Panc1 (cell line): ENCODE data around the gene TMC3. TPM values are rescaled to one million over a fixed set of nuclear protein-coding genes. Genes with fewer than 3 reads are reported as not detected.

Experiments used
- ATAC-seq: fragments of 200-7000 bp; cut with Tn5 transposase; 2 replicates; pipeline ENCODE4 v1.9.1; 2020; ENCODE audit warnings: mild to moderate bottlenecking, moderate library complexity
- BruUV-seq: library from RNA; stranded (reverse); fragments of 400-500 nt; replicated peaks from 2 replicates; lab custom pipeline; 2021; lab: Mats Ljungman, UMichigan
- CTCF ChIA-PET: fragments of 300-600 bp; sonication (Branson Sonifier 250); formaldehyde crosslinking; loops from one replicate; lab custom pipeline; 2022; ENCODE audit warnings: antibody characterized with exemption; lab: Charles Lee
- POLR2A ChIA-PET: fragments of 300-600 bp; sonication (Branson Sonifier 250); formaldehyde crosslinking; loops from one replicate; lab custom pipeline; 2022; ENCODE audit warnings: antibody characterized with exemption; lab: Charles Lee
- DNase-seq: peaks from one replicate; pipeline ENCODE4 v3.0.0-alpha.2; 2010; ENCODE audit warnings: low read depth, low spot score
- H3K27ac ChIP-seq: 2 replicates; pipeline ENCODE4 v1.5.1; 2011; ENCODE audit warnings: mild to moderate bottlenecking, low read length, inconsistent platforms
- H3K27me3 ChIP-seq: fragments of 200-500 bp; sonication (Bioruptor generic); 2 replicates; pipeline ENCODE4 v1.6.0; 2014; ENCODE audit warnings: low read length, inconsistent platforms; ENCODE audit not compliant: control insufficient read depth, insufficient read depth
- H3K36me3 ChIP-seq: fragments of 200-500 bp; sonication (Bioruptor generic); 2 replicates; pipeline ENCODE4 v1.5.1; 2014; ENCODE audit warnings: inconsistent platforms, mild to moderate bottlenecking, low read length, moderate library complexity; ENCODE audit not compliant: control insufficient read depth, insufficient read depth
- H3K4me1 ChIP-seq: 2 replicates; pipeline ENCODE4 v1.5.1; 2011; ENCODE audit warnings: inconsistent platforms, mild to moderate bottlenecking, low read length, moderate library complexity; ENCODE audit not compliant: control insufficient read depth, insufficient read depth
- H3K4me3 ChIP-seq, 2 experiments: 2 replicates each; pipeline ENCODE4 v1.5.1; 2011 to 2012; ENCODE audit warnings: low read depth in 2 of 2, low read length in 2 of 2, mild to moderate bottlenecking in 2 of 2, inconsistent platforms in 1 of 2, moderate library complexity in 1 of 2
- H3K9me3 ChIP-seq: fragments of 200-500 bp; sonication (Bioruptor generic); 2 replicates; pipeline ENCODE4 v1.5.1; 2014; ENCODE audit warnings: low read depth, mild to moderate bottlenecking, inconsistent platforms, low read length, moderate library complexity; ENCODE audit not compliant: control insufficient read depth, insufficient read depth
- CTCF ChIP-seq: fragments of 450-650 bp; IDR thresholded peaks from 2 replicates; pipeline ENCODE4 v1.5.1; 2017; ENCODE audit warnings: mild to moderate bottlenecking
- POLR2AphosphoS5 ChIP-seq: IDR thresholded peaks from 2 replicates; pipeline ENCODE4 v1.6.1; 2012; ENCODE audit warnings: mild to moderate bottlenecking, low read depth, low read length, moderate library complexity
- REST ChIP-seq, 2 experiments: IDR thresholded peaks; 2 replicates each; pipeline ENCODE4 v1.6.1; 2011 to 2012; ENCODE audit warnings: low read depth in 2 of 2, control low read depth in 1 of 2, low read length in 1 of 2, mild to moderate bottlenecking in 1 of 2, moderate library complexity in 1 of 2; ENCODE audit not compliant: insufficient read depth in 1 of 2
- SIN3A ChIP-seq: IDR thresholded peaks from 2 replicates; pipeline ENCODE4 v1.6.1; 2012; ENCODE audit warnings: low read depth, mild to moderate bottlenecking, low read length, moderate library complexity, borderline replicate concordance; ENCODE audit not compliant: insufficient read depth
- TCF7L2 ChIP-seq: IDR thresholded peaks from 2 replicates; pipeline ENCODE4 v1.6.1; 2011; ENCODE audit warnings: mild to moderate bottlenecking, low read depth, low read length, inconsistent platforms
- in situ Hi-C: cut with HindIII; loops from 2 replicates; pipeline ENCODE4 v1.10.0; 2016; ENCODE audit warnings: low sequenced_read_pairs, low pct_unique_long_range_greater_than_20kb
- intact Hi-C: fragments of 100-400 bp; cut with micrococcal nuclease; formaldehyde crosslinking; loops from one replicate; pipeline ENCODE4 v1.10.0; 2022; ENCODE audit not compliant: unreplicated experiment
- total RNA-seq: library from RNA; stranded (reverse); gene quantifications from one replicate; pipeline ENCODE4 v1.2.1, GENCODE V29; 2021; ENCODE audit not compliant: unreplicated experiment

TMC3 gene
- total RNA-seq, 1 experiment from 2014 or later = not detected

- no peak overlapping the region for H3K4me3 ChIP-seq
- in situ Hi-C loops (no loop called here), intact Hi-C loops (no loop called here)
- H3K27ac ChIP-seq = no peak overlapping the region
- no peaks in the 10 kb centered on the region for H3K36me3 ChIP-seq
- no peaks in the 10 kb centered on the region for H3K9me3 ChIP-seq
- peaks cover 7% of the 10 kb centered on the region for H3K27me3 ChIP-seq
- H3K4me1 ChIP-seq = no peaks in the 10 kb centered on the region; the same call in 1 of the 2 replicates
- no TSS peak for BruUV-seq
- ChIA-PET POLR2A (no interaction called here), CTCF (interaction anchor here (0.8 kb wide), 1 partner anchor 116 kb away, joined by 3 read pairs; no protein-coding TSS in a partner anchor)
- no peak for TF ChIP-seq SIN3A
- TF ChIP-seq POLR2AphosphoS5 = no peak
- TF ChIP-seq REST (IDR thresholded peaks at IDR 0.05; ENCODE audit: insufficient read depth in 1 of 2, low read depth in 2 of 2, low read length in 1 of 2) = no peak
- TF ChIP-seq TCF7L2 = no peak
- no peak for TF ChIP-seq CTCF
- no peak for DNase-seq
- ATAC-seq = no peak
Observed at GRCh38 chr15:81381720-81382119, 7.7 kb upstream of the TMC3 start.

GRCh38 chr15:81380668-81381067 is 6.7 kb upstream of the TMC3 start:
- no peak overlapping the region for H3K27ac ChIP-seq
- ATAC-seq (no peak), DNase-seq (no peak)
- TF ChIP-seq REST (IDR thresholded peaks at IDR 0.05; ENCODE audit: insufficient read depth in 1 of 2, low read depth in 2 of 2, low read length in 1 of 2) (no peak), POLR2AphosphoS5 (no peak), CTCF (no peak), SIN3A (no peak), TCF7L2 (no peak)
- in situ Hi-C loops (no loop called here), intact Hi-C loops (no loop called here)
- H3K4me3 ChIP-seq = no peak overlapping the region
- no peaks in the 10 kb centered on the region; the same call in 1 of the 2 replicates for H3K4me1 ChIP-seq
- no TSS peak for BruUV-seq
- CTCF ChIA-PET = interaction anchor here (0.7 kb wide), 1 partner anchor 178 kb away, joined by 3 read pairs; no protein-coding TSS in a partner anchor
- no peaks in the 10 kb centered on the region for H3K36me3 ChIP-seq
- H3K9me3 ChIP-seq = no peaks in the 10 kb centered on the region
- peaks cover 7% of the 10 kb centered on the region for H3K27me3 ChIP-seq
- POLR2A ChIA-PET = interaction anchor here (0.6 kb wide), 1 partner anchor 391 kb away, joined by 3 read pairs; no protein-coding TSS in a partner anchor
